ENCODE results near the gene SLC4A4.

DNA sequence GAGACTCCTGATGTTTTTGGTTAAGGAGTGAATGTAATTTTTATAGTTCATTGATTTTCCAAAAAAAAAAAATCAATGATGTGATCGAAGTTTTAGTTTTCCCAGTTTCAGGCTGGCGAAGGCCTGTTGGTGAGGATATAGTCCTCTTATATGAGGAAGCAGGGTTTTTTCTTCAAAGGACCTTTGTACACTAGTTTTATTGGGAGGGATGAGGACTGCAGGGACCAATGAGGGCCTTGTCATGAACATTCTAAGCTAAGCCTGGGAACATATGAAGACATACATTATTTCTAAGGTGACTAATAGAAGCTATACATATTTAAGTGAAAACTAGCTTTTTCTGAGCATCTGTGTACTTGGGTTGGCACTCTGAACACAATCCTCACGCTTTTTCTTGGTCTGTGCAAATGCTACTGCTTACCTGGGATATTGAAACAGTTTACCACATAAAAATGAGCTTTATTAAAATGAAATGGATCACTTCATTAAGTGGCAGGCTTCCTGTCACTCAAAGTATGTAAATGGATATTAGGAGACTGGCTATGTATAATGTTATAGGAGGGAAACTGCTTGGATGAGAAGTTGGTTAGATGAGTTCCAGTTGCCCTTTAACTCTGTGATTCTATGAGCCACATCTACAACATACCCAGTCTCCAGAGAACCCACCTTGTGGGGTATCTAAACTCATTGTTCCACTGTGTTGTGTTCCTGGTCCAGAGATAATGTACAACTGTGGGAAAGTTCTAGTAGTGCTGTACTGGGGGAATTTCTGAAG lies 43.5 kb downstream of the SLC4A4 start:
- TF ChIP-seq CTCF (IDR thresholded peaks at IDR 0.05) (no peak), POLR2A (IDR thresholded peaks at IDR 0.05) (no peak)

Measured in vagina (tissue), 2 donors.